K562 (cell line): Measurements from ENCODE around the gene CELF4. TPM values are rescaled to one million over a fixed set of nuclear protein-coding genes. Genes with fewer than 3 reads are reported as not detected.

Experiments used
- ATAC-seq: fragments of 200-7000 bp; cut with Tn5 transposase; 3 replicates; pipeline ENCODE4 v1.9.1; 2020; ENCODE audit warnings: moderate library complexity
- BruUV-seq: library from RNA; stranded (reverse); fragments of 400-500 nt; replicated peaks from 2 replicates; lab custom pipeline; 2021; lab: Mats Ljungman, UMichigan
- CTCF ChIA-PET: fragments of 300-600 bp; formaldehyde crosslinking; extraction: SDS; loops from one replicate; lab custom pipeline; 2021; ENCODE audit warnings: low intra/inter-chr PET ratio; lab: Yijun Ruan, JAX
- POLR2A ChIA-PET: fragments of 300-600, 350-650 bp; sonication (Branson Sonifier 250); formaldehyde crosslinking; extraction: SDS; loops from one replicate; lab custom pipeline; 2021; ENCODE audit warnings: antibody characterized with exemption, inconsistent platforms; lab: Yijun Ruan, JAX
- DNase-seq, 4 experiments: peaks; one replicate each; pipeline versions ENCODE4 v3.0.0 to v3.0.0-alpha.2; 2011 to 2018; ENCODE audit warnings: low spot score in 3 of 4, mixed read lengths in 3 of 4; ENCODE audit errors: extremely low read depth in 1 of 4
- FAIRE-seq: peaks from 2 replicates; lab custom pipeline; 2011; peaks lifted over from hg19 to GRCh38; lab: Jason Lieb, UNC
- H2AFZ ChIP-seq: 2 replicates; pipeline ENCODE4 v1.6.0; 2011; ENCODE audit warnings: low read depth, low read length, control low read depth, inconsistent platforms
- H3K27ac ChIP-seq: fragments of 200-600 bp; 3 replicates; pipeline ENCODE4 v1.8.0; 2011; ENCODE audit warnings: low read depth, mild to moderate bottlenecking, control low read depth, inconsistent platforms, low read length, moderate library complexity, mixed read lengths; ENCODE audit errors: extremely low read depth
- H3K27me3 ChIP-seq, 2 experiments: fragments of 300-600 bp in 1 of 2; 2 replicates in 1 of 2; 3 replicates in 1 of 2; pipeline versions ENCODE4 v1.6.0 to v1.8.0; 2011; ENCODE audit warnings: inconsistent platforms in 2 of 2, low read length in 2 of 2, mild to moderate bottlenecking in 1 of 2, mixed read lengths in 1 of 2, moderate library complexity in 1 of 2; ENCODE audit not compliant: control insufficient read depth in 2 of 2, insufficient read depth in 2 of 2
- H3K36me3 ChIP-seq: fragments of 300-600 bp; 3 replicates; pipeline ENCODE4 v1.8.0; 2011; ENCODE audit warnings: mild to moderate bottlenecking, low read length, inconsistent platforms; ENCODE audit not compliant: control insufficient read depth, insufficient read depth
- H3K4me1 ChIP-seq, 2 experiments: fragments of 200-600 bp in 1 of 2; replicated peaks in 1 of 2; 2 replicates in 1 of 2; 3 replicates in 1 of 2; pipeline versions ENCODE4 v1.5.1 to v1.8.0; 2011; ENCODE audit warnings: inconsistent platforms in 2 of 2, low read length in 2 of 2, mild to moderate bottlenecking in 1 of 2, mixed read lengths in 1 of 2, moderate library complexity in 1 of 2; ENCODE audit not compliant: control insufficient read depth in 2 of 2, insufficient read depth in 2 of 2
- H3K4me2 ChIP-seq: 2 replicates; pipeline ENCODE4 v1.6.1; 2011; ENCODE audit warnings: low read length, control low read depth, inconsistent platforms, mixed read lengths; ENCODE audit not compliant: insufficient read depth
- H3K4me3 ChIP-seq: fragments of 200-600 bp; sonication (generic), shearing (Covaris generic); 2 replicates; pipeline ENCODE4 v1.5.1; 2016; ENCODE audit warnings: control low read depth, inconsistent platforms
- H3K79me2 ChIP-seq: fragments of 200-600 bp; 3 replicates; pipeline ENCODE4 v1.8.0; 2011; ENCODE audit warnings: low read length, inconsistent platforms; ENCODE audit not compliant: control insufficient read depth, insufficient read depth
- H3K9ac ChIP-seq, 2 experiments: 2 replicates each; pipeline versions ENCODE4 v1.6.0 to v1.6.1; 2011; ENCODE audit warnings: low read depth in 2 of 2, low read length in 2 of 2, control low read depth in 1 of 2, inconsistent platforms in 1 of 2, mild to moderate bottlenecking in 1 of 2, mixed read lengths in 1 of 2; ENCODE audit not compliant: insufficient read depth in 1 of 2
- H3K9me1 ChIP-seq: one replicate; pipeline ENCODE4 v1.6.0; 2011; ENCODE audit warnings: inconsistent platforms, mild to moderate bottlenecking, low read length, moderate library complexity; ENCODE audit not compliant: control insufficient read depth, insufficient read depth
- H3K9me3 ChIP-seq: replicated peaks from 2 replicates; pipeline ENCODE4 v1.5.1; 2011; ENCODE audit warnings: low read depth, low read length, inconsistent platforms; ENCODE audit not compliant: control insufficient read depth, insufficient read depth
- H4K20me1 ChIP-seq: replicated peaks from 2 replicates; pipeline ENCODE4 v1.6.1; 2011; ENCODE audit warnings: low read length, inconsistent platforms, mixed read lengths; ENCODE audit not compliant: control insufficient read depth, insufficient read depth
- EWSR1 ChIP-seq: fragments of 450-650 bp; IDR thresholded peaks from 2 replicates; pipeline ENCODE4 v1.6.1; 2018; ENCODE audit warnings: borderline replicate concordance, mild to moderate bottlenecking, low read depth, moderate library complexity; ENCODE audit not compliant: partially characterized antibody
- FIP1L1 ChIP-seq: fragments of 200-400 bp; formaldehyde crosslinking; IDR thresholded peaks from 2 replicates; pipeline ENCODE4 v1.6.1; 2018; ENCODE audit warnings: mild to moderate bottlenecking, low read depth, low read length; ENCODE audit not compliant: poor library complexity, severe bottlenecking
- FOXK1 ChIP-seq: sonication (generic); formaldehyde crosslinking; IDR thresholded peaks from 2 replicates; pipeline ENCODE4 v1.8.0; 2022; ENCODE audit warnings: missing genetic modification reagents, mild to moderate bottlenecking, borderline replicate concordance
- SMC3 ChIP-seq: conservative IDR thresholded peaks from 2 replicates; pipeline ENCODE4 v1.6.1; 2011; ENCODE audit warnings: low read depth, low read length, improper control_type of control experiment; ENCODE audit not compliant: insufficient read depth
- TEAD1 ChIP-seq, 2 experiments: fragments of 450-650 bp in 1 of 2; sonication (generic) in 1 of 2; formaldehyde crosslinking; IDR thresholded peaks; 2 replicates each; pipeline versions ENCODE4 v1.4.0 to v1.8.0; 2020 to 2022; ENCODE audit warnings: mild to moderate bottlenecking in 2 of 2, missing genetic modification reagents in 1 of 2
- ZHX1 ChIP-seq: fragments of 150-350 bp; conservative IDR thresholded peaks from 2 replicates; pipeline ENCODE4 v1.6.1; 2014; ENCODE audit warnings: low read length
- ZNF311 ChIP-seq: fragments of 250-450 bp; sonication (Bioruptor Pico); IDR thresholded peaks from 2 replicates; pipeline ENCODE4 v1.4.0; 2020; ENCODE audit warnings: mild to moderate bottlenecking, moderate library complexity
- ZNF512 ChIP-seq: IDR thresholded peaks from 2 replicates; pipeline ENCODE4 v1.6.1; 2016; ENCODE audit warnings: missing genetic modification characterization, missing compliant biosample characterization
- WGBS: fragments of 100-300 bp; shearing (Covaris generic); methylation state at CpG from one replicate; pipeline ENCODE4 v1.1.6; 2016; ENCODE audit warnings: low coverage, mixed read lengths; ENCODE audit not compliant: insufficient coverage; ENCODE audit errors: missing lambda C conversion rate; 5-methylcytosine and 5-hydroxymethylcytosine counted together
- in situ Hi-C: fragments of 300-500 bp; cut with MboI; formaldehyde crosslinking; loops from 4 replicates; pipeline ENCODE4 v1.15.0; 2018; ENCODE audit warnings: inconsistent platforms, mixed read lengths
- intact Hi-C: fragments of 100-400 bp; cut with micrococcal nuclease; formaldehyde crosslinking; loops from 2 replicates; pipeline ENCODE4 v1.14.2; 2022
- polyA plus RNA-seq, 8 experiments: library from polyadenylated mRNA; depleted of rRNA in 4 of 8; stranded (reverse) in 5 of 8; unstranded in 3 of 8; fragments of >200 nt; fragmentation: Nextera tagmentation in 2 of 8; fragmentation: Illumina TruSeq in 1 of 8; extraction: Ambion mirVana in 2 of 8; extraction: Trizol in 1 of 8; gene quantifications; 2 replicates each; pipeline versions ENCODE4 v1.2.1 to v1.2.3, GENCODE V29; 2011 to 2014; ENCODE audit warnings: inconsistent platforms in 1 of 8, missing spikeins in 1 of 8
- total RNA-seq, 7 experiments: library from RNA; depleted of rRNA in 6 of 7; stranded (reverse); fragments of >200 nt in 6 of 7; fragmentation: Illumina TruSeq in 2 of 7; extraction: Trizol in 2 of 7; gene quantifications; 2 replicates each; pipeline versions ENCODE4 v1.2.1 to v1.2.3, GENCODE V29; 2011 to 2021; ENCODE audit warnings: low replicate concordance in 1 of 7
- TF ChIP-seq, protein P1 (sequence below): fragments of 450-650 bp; IDR thresholded peaks from 2 replicates; pipeline ENCODE4 v1.6.1; 2017; ENCODE audit warnings: antibody characterized with exemption

CELF4 gene
- total and polyA plus RNA-seq, 9 of the 15 experiments (the other 6 are each of a cell fraction or from before 2014, with no cell fraction given), result 0.04 to 0.24 (median 0.07) TPM; not detected in 3

DNA sequence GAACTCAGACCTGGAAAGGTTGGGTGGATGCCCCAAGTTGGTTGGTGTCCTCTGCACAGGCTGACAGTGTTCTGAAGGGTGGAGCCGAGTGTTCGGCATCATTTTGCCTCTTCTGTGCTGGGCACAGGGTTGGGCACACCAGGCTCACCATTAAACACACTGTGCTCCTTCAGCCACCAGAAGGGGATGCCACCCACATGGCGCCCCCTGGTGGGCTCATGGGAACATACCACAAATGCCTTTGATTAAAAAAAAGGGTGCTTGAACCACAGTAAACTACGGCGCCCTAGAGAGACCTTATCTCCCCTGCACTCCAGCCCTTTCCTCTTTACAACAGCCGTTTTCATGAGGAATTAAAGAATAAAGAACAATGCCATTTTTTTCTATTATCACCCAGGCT lies 89.4 kb downstream of the CELF4 start:
- Histone ChIP-seq H3K9me1 (no peaks in the 10 kb centered on the region), H3K4me2 (no peak overlapping the region), H3K9me3 (no peaks in the 10 kb centered on the region), H3K4me1 (no peaks in the 10 kb centered on the region), H2AFZ (no peak overlapping the region), H3K36me3 (no peaks in the 10 kb centered on the region), H3K4me3 (no peak overlapping the region), H3K27ac (no peak overlapping the region), H3K79me2 (no peaks in the 10 kb centered on the region), H3K9ac (no peak overlapping the region), H4K20me1 (0 out of 2 replicates have a peak, but pooled peaks cover 11% of the 10 kb centered on the region), H3K27me3 (no peaks in the 10 kb centered on the region)
- CTCF ChIA-PET, result interaction anchor here (0.7 kb wide), 2 partner anchors 91 to 534 kb away, joined by 4 to 5 read pairs; no protein-coding TSS in a partner anchor
- FAIRE-seq, result peak; percentile 83
- POLR2A ChIA-PET, result no interaction called here
- intact Hi-C loops (loop anchor here (1.0 to 5.0 kb wide), 3 partner anchors 89 to 534 kb away; no protein-coding TSS in a partner anchor), in situ Hi-C loops (loop anchor here (25.0 kb wide), 1 partner anchor 539 kb away; no protein-coding TSS in a partner anchor)
- no TSS peak for BruUV-seq
- WGBS, result 0% methylated on average over 6 of the region's 6 CpGs
- peak; percentile 87 for ATAC-seq
- DNase-seq, result peak; percentile 65 to 77 (median 74)
- peak; percentile 81 for TF ChIP-seq SMC3
- TF ChIP-seq ZNF311 (CRISPR knock-in tag), result no peak
- TF ChIP-seq ZNF512 (tag), result no peak
- TF ChIP-seq, protein P1, sequence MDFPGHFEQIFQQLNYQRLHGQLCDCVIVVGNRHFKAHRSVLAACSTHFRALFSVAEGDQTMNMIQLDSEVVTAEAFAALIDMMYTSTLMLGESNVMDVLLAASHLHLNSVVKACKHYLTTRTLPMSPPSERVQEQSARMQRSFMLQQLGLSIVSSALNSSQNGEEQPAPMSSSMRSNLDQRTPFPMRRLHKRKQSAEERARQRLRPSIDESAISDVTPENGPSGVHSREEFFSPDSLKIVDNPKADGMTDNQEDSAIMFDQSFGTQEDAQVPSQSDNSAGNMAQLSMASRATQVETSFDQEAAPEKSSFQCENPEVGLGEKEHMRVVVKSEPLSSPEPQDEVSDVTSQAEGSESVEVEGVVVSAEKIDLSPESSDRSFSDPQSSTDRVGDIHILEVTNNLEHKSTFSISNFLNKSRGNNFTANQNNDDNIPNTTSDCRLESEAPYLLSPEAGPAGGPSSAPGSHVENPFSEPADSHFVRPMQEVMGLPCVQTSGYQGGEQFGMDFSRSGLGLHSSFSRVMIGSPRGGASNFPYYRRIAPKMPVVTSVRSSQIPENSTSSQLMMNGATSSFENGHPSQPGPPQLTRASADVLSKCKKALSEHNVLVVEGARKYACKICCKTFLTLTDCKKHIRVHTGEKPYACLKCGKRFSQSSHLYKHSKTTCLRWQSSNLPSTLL, result no peak
- TF ChIP-seq EWSR1, result no peak
- TF ChIP-seq FIP1L1, result no peak
- TF ChIP-seq FOXK1, result no peak
- TF ChIP-seq TEAD1 (CRISPR knock-in tag; IDR thresholded peaks at IDR 0.05), result 0 out of 4 replicates have a peak, but pooled peaks of 1 of the 2 experiments have one; percentile 15
- no peak for TF ChIP-seq ZHX1
